ENCODE measurements around the gene DNAJC27. TPM values are rescaled to one million over a fixed set of nuclear protein-coding genes. Genes with fewer than 3 reads are reported as not detected.

The DNAJC27 gene
- total RNA-seq, 4 donors from 2014 or later, result 4.0 to 7.6 (median 5.7) TPM

DNA sequence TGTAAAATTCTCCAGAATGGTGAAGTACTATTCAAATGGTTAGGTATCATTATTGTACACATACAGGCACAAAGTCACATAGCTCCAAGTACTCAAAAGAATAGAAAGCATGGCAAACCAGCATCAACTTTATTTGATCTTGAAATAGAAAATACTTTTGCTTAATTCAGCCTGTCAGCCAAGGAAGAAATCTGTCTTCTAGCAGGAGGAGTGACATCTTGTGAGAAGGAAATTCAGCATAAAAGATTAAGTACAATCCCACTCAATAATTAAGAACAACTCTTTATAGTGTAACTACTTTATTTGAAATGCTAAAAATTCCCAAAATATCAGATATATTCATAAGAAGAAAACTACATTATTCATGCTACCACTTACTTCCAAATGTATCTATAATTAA lies 15.8 kb downstream of the DNAJC27 start:
- no peak overlapping the region for H3K4me3 ChIP-seq
- peaks cover 0 to 4% (median 1%) of the 10 kb centered on the region in 4 donors for H3K4me1 ChIP-seq
- intact Hi-C loops (cut with DNase I; ENCODE audit: low total_unique reads), result no loop called here
- H3K36me3 ChIP-seq, result peaks cover 0 to 44% (median 24%) of the 10 kb centered on the region in 4 donors
- no peak overlapping the region for H3K27ac ChIP-seq
- TF ChIP-seq EP300 (IDR thresholded peaks at IDR 0.05; ENCODE audit: low read depth) (no peak), POLR2A (IDR thresholded peaks at IDR 0.05) (no peak), POLR2AphosphoS5 (IDR thresholded peaks at IDR 0.05) (no peak)
- TF ChIP-seq, protein P1, sequence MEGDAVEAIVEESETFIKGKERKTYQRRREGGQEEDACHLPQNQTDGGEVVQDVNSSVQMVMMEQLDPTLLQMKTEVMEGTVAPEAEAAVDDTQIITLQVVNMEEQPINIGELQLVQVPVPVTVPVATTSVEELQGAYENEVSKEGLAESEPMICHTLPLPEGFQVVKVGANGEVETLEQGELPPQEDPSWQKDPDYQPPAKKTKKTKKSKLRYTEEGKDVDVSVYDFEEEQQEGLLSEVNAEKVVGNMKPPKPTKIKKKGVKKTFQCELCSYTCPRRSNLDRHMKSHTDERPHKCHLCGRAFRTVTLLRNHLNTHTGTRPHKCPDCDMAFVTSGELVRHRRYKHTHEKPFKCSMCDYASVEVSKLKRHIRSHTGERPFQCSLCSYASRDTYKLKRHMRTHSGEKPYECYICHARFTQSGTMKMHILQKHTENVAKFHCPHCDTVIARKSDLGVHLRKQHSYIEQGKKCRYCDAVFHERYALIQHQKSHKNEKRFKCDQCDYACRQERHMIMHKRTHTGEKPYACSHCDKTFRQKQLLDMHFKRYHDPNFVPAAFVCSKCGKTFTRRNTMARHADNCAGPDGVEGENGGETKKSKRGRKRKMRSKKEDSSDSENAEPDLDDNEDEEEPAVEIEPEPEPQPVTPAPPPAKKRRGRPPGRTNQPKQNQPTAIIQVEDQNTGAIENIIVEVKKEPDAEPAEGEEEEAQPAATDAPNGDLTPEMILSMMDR (IDR thresholded peaks at IDR 0.05), result no peak
- peaks cover 8% of the 10 kb centered on the region in 2 donors for H3K9me3 ChIP-seq
- no peaks in the 10 kb centered on the region for H3K27me3 ChIP-seq
- DNase-seq, result no peak
- in situ Hi-C loops (cut with MboI; ENCODE audit: low pct_ligation_motif_present in 1 of 4, low pct_unique_long_range_greater_than_20kb in 1 of 4, low sequenced_read_pairs in 3 of 4), result no loop called here

DNA sequence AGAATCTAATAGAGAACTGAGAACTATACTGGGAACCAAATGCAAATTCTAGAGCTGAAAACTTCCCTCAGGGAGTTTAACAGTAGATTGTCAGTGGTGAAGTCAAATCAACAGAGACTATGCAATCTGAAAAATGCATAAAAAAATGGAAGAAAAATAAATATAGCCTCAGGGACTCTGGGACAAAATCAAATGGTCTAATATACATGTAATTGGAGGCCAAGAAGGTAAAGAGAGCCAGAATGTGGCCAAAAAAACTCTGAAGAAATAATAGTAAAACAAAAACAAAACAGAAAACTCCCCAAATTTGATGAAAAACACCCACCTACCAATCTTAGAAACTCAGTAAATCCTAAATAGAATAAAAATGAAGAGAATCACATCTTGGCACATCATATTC lies 16.5 kb downstream of the DNAJC27 start:
- H3K4me3 ChIP-seq, result no peak overlapping the region
- peaks cover 0 to 51% (median 27%) of the 10 kb centered on the region in 4 donors for H3K36me3 ChIP-seq
- TF ChIP-seq POLR2AphosphoS5 (IDR thresholded peaks at IDR 0.05), result no peak
- no peak for TF ChIP-seq POLR2A (IDR thresholded peaks at IDR 0.05)
- H3K9me3 ChIP-seq, result peaks cover 8% of the 10 kb centered on the region in 2 donors
- no peak for DNase-seq
- in situ Hi-C loops (cut with MboI; ENCODE audit: low pct_ligation_motif_present in 1 of 4, low pct_unique_long_range_greater_than_20kb in 1 of 4, low sequenced_read_pairs in 3 of 4) (no loop called here), intact Hi-C loops (cut with DNase I; ENCODE audit: low total_unique reads) (no loop called here)
- H3K27me3 ChIP-seq, result no peaks in the 10 kb centered on the region
- H3K27ac ChIP-seq, result no peak overlapping the region
- peaks cover 0 to 3% (median under 1%) of the 10 kb centered on the region in 4 donors for H3K4me1 ChIP-seq

DNA sequence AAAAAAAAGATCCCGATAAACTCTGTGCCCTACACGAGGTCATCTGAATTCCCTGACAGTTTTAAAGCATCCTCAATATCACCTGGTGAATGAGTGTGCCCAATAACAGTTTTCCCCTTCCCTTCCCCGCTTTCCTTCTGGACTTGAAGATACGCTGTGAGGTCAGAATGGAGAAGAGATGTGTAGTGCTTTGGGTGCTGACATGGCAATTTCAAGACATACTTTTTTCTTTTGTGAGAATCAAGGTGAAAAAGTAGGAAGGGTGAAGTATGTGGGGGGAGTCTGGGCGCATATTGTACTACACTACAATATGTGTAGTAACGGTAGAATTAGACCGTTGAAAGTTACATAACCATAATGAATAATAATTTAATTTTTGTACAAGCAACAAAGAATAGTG lies 21.7 kb downstream of the DNAJC27 start:
- Histone ChIP-seq H3K36me3 (peaks cover 0 to 51% (median 17%) of the 10 kb centered on the region in 4 donors), H3K27ac (no peak overlapping the region), H3K4me1 (no peaks in the 10 kb centered on the region), H3K27me3 (no peaks in the 10 kb centered on the region), H3K4me3 (no peak overlapping the region), H3K9me3 (peaks cover 0 to 3% of the 10 kb centered on the region in 2 donors)
- WGBS, 2 donors (ENCODE audit: low coverage in 1 of 2), result 92 to 95% methylated on average over 6 to 7 of the region's 7 CpGs
- intact Hi-C loops (cut with DNase I; ENCODE audit: low total_unique reads) (no loop called here), in situ Hi-C loops (cut with MboI; ENCODE audit: low pct_ligation_motif_present in 1 of 4, low pct_unique_long_range_greater_than_20kb in 1 of 4, low sequenced_read_pairs in 3 of 4) (no loop called here)
- DNase-seq, result no peak
- TF ChIP-seq, protein P1 (IDR thresholded peaks at IDR 0.05), result no peak
- no peak for TF ChIP-seq POLR2A (IDR thresholded peaks at IDR 0.05)
- TF ChIP-seq EP300 (IDR thresholded peaks at IDR 0.05; ENCODE audit: low read depth), result no peak
- no peak for TF ChIP-seq POLR2AphosphoS5 (IDR thresholded peaks at IDR 0.05)

DNA sequence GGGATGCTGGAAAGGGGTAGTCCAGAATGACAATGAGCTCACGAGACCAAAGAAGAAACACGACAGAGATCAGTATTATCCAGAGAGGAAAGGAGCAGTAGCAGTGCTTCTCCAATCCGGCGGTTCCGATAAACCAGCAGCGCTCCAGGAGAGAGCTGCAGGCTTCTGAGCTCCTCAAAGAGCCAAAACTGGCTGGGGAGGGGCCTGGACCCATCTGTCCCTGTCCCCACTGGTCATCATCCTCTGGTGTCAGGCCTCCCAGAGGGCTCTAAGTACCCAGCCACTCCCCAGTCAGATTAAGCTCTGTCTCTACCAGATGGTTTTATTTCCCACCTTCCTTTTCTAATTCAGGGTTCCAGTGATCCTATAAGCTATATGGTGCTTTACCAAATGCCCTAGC lies 23.2 kb downstream of the DNAJC27 start:
- H3K9me3 ChIP-seq, result no peaks in the 10 kb centered on the region
- no peaks in the 10 kb centered on the region for H3K27me3 ChIP-seq
- WGBS, 2 donors (ENCODE audit: low coverage in 1 of 2), result 43 to 89% methylated on average over 1 to 6 of the region's 6 CpGs
- intact Hi-C loops (cut with DNase I; ENCODE audit: low total_unique reads), result no loop called here
- peaks cover 0 to 45% (median 13%) of the 10 kb centered on the region in 4 donors for H3K36me3 ChIP-seq
- no peak overlapping the region for H3K27ac ChIP-seq
- DNase-seq, result no peak
- no peak overlapping the region for H3K4me3 ChIP-seq
- in situ Hi-C loops (cut with MboI; ENCODE audit: low pct_ligation_motif_present in 1 of 4, low pct_unique_long_range_greater_than_20kb in 1 of 4, low sequenced_read_pairs in 3 of 4), result no loop called here
- no peaks in the 10 kb centered on the region for H3K4me1 ChIP-seq
- no peak for TF ChIP-seq POLR2AphosphoS5 (IDR thresholded peaks at IDR 0.05)
- TF ChIP-seq EP300 (IDR thresholded peaks at IDR 0.05; ENCODE audit: low read depth), result no peak
- TF ChIP-seq POLR2A (IDR thresholded peaks at IDR 0.05), result no peak
- TF ChIP-seq, protein P1 (IDR thresholded peaks at IDR 0.05), result no peak

- intact Hi-C loops (cut with DNase I; ENCODE audit: low total_unique reads), result no loop called here
- no peak for DNase-seq
- Histone ChIP-seq H3K9me3 (no peaks in the 10 kb centered on the region), H3K4me1 (no peaks in the 10 kb centered on the region), H3K4me3 (no peak overlapping the region), H3K36me3 (peaks cover 0 to 45% (median 13%) of the 10 kb centered on the region in 4 donors), H3K27ac (no peak overlapping the region), H3K27me3 (no peaks in the 10 kb centered on the region)
- 90% methylated on average over 3 of the region's 3 CpGs; no CpG with 5 or more reads in 1 of the 2 donors for WGBS, 2 donors (ENCODE audit: low coverage in 1 of 2)
- no peak for TF ChIP-seq POLR2AphosphoS5 (IDR thresholded peaks at IDR 0.05)
- TF ChIP-seq EP300 (IDR thresholded peaks at IDR 0.05; ENCODE audit: low read depth), result no peak
- TF ChIP-seq POLR2A (IDR thresholded peaks at IDR 0.05), result no peak
- TF ChIP-seq, protein P1 (IDR thresholded peaks at IDR 0.05), result no peak
- in situ Hi-C loops (cut with MboI; ENCODE audit: low pct_ligation_motif_present in 1 of 4, low pct_unique_long_range_greater_than_20kb in 1 of 4, low sequenced_read_pairs in 3 of 4), result no loop called here
Measured at GRCh38 chr2:24947561-24948157, 24.1 kb downstream of the DNAJC27 start.

Data from transverse colon (tissue), 4 donors.